Fibroblast of lung (primary cell): ENCODE measurements around the gene C12orf42. TPM values are rescaled to one million over a fixed set of nuclear protein-coding genes. Genes with fewer than 3 reads are reported as not detected.

ENCODE experiments used
- DNase-seq, 2 donors: peaks; one replicate each; pipeline versions ENCODE4 v3.0.0 to v3.0.0-alpha.2; 2010; ENCODE audit warnings: low read depth in 2 of 2
- H2AFZ ChIP-seq: 2 replicates; pipeline ENCODE4 v1.5.1; 2012; ENCODE audit warnings: low read length, control low read depth, inconsistent platforms
- H3K27ac ChIP-seq: 2 replicates; pipeline ENCODE4 v1.5.1; 2011; ENCODE audit warnings: low read length, control low read depth; ENCODE audit not compliant: insufficient read depth
- H3K27me3 ChIP-seq: 2 replicates; pipeline ENCODE4 v1.5.1; 2011; ENCODE audit warnings: mild to moderate bottlenecking, low read length; ENCODE audit not compliant: control insufficient read depth, insufficient read depth
- H3K36me3 ChIP-seq: 2 replicates; pipeline ENCODE4 v1.5.1; 2011; ENCODE audit warnings: low read length; ENCODE audit not compliant: control insufficient read depth, insufficient read depth
- H3K4me1 ChIP-seq: 2 replicates; pipeline ENCODE4 v1.5.1; 2011; ENCODE audit warnings: low read length; ENCODE audit not compliant: control insufficient read depth, insufficient read depth; ENCODE audit errors: extremely low read depth
- H3K4me2 ChIP-seq: 2 replicates; pipeline ENCODE4 v1.5.1; 2011; ENCODE audit warnings: low read length, control low read depth; ENCODE audit not compliant: insufficient read depth; ENCODE audit errors: extremely low read depth
- H3K4me3 ChIP-seq, 4 experiments: fragments of 200-600 bp in 1 of 4; sonication (generic) in 1 of 4; replicated peaks in 1 of 4; 2 replicates each; pipeline ENCODE4 v1.5.1; 2011 to 2016; ENCODE audit warnings: low read length in 4 of 4, low read depth in 3 of 4, mild to moderate bottlenecking in 3 of 4, control low read depth in 2 of 4, inconsistent platforms in 1 of 4, mixed read lengths in 1 of 4; ENCODE audit not compliant: insufficient read depth in 1 of 4; ENCODE audit errors: control extremely low read depth in 1 of 4
- H3K79me2 ChIP-seq: 2 replicates; pipeline ENCODE4 v1.5.1; 2012; ENCODE audit warnings: mild to moderate bottlenecking, low read length, inconsistent platforms; ENCODE audit not compliant: control insufficient read depth, insufficient read depth
- H3K9ac ChIP-seq: 2 replicates; pipeline ENCODE4 v1.5.1; 2011; ENCODE audit warnings: mild to moderate bottlenecking, low read length, control low read depth; ENCODE audit not compliant: insufficient read depth
- H3K9me3 ChIP-seq: 2 replicates; pipeline ENCODE4 v1.5.1; 2012; ENCODE audit warnings: low read depth, low read length; ENCODE audit not compliant: control insufficient read depth, insufficient read depth
- H4K20me1 ChIP-seq: 2 replicates; pipeline ENCODE4 v1.5.1; 2011; ENCODE audit warnings: low read length; ENCODE audit not compliant: control insufficient read depth, insufficient read depth; ENCODE audit errors: extremely low read depth
- EZH2 ChIP-seq: IDR thresholded peaks from 2 replicates; pipeline ENCODE4 v1.5.1; 2012; ENCODE audit warnings: low read length, control low read depth, mild to moderate bottlenecking; ENCODE audit errors: missing control alignments
- polyA plus RNA-seq, 2 donors: library from polyadenylated mRNA; depleted of rRNA in 1 of 2; stranded (reverse) in 1 of 2; unstranded in 1 of 2; fragments of >200 nt; gene quantifications; 2 replicates each; pipeline ENCODE4 v1.2.1, GENCODE V29; 2011 to 2012; ENCODE audit warnings: missing spikeins in 1 of 2
- total RNA-seq: library from RNA; depleted of rRNA; stranded (reverse); fragments of >200 nt; gene quantifications from 2 replicates; pipeline ENCODE4 v1.2.1, GENCODE V29; 2014
- TF ChIP-seq, protein P1 (sequence below), 2 donors: IDR thresholded peaks in 1 of 2; conservative IDR thresholded peaks in 1 of 2; 1 replicate in 1 of 2; 2 replicates in 1 of 2; pipeline ENCODE4 v1.5.1; 2011 to 2012; ENCODE audit warnings: low read length in 2 of 2, control low read depth in 1 of 2, inconsistent platforms in 1 of 2, low read depth in 1 of 2, mild to moderate bottlenecking in 1 of 2

Gene C12orf42
- total and polyA plus RNA-seq, 2 donors (not counting 1 experiment from before 2014, with no cell fraction given), result not detected

DNA sequence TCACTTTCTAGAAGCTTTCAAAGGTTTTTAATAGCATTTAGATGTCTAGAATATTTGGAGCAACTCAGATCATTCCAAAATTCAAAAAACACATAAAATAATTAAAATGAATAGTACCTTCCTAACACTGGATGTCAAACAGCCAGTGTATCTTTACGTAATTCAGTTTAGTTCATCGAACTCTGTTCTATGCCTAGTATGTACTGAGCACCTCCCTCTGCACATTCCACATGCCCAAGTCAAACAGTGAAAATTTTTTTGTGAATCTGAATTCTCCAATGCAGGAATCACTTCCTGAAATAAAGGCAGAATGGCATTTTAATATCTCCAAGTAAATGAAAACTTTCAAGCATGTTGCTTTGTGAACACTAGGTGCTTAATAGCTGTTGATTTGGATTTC, 192.3 kb downstream of the C12orf42 start:
- no peak overlapping the region for H3K4me3 ChIP-seq
- H3K27me3 ChIP-seq, result no peaks in the 10 kb centered on the region
- no peaks in the 10 kb centered on the region for H3K9me3 ChIP-seq
- no peaks in the 10 kb centered on the region for H4K20me1 ChIP-seq
- no peak overlapping the region for H2AFZ ChIP-seq
- no peak for DNase-seq
- TF ChIP-seq, protein P1, sequence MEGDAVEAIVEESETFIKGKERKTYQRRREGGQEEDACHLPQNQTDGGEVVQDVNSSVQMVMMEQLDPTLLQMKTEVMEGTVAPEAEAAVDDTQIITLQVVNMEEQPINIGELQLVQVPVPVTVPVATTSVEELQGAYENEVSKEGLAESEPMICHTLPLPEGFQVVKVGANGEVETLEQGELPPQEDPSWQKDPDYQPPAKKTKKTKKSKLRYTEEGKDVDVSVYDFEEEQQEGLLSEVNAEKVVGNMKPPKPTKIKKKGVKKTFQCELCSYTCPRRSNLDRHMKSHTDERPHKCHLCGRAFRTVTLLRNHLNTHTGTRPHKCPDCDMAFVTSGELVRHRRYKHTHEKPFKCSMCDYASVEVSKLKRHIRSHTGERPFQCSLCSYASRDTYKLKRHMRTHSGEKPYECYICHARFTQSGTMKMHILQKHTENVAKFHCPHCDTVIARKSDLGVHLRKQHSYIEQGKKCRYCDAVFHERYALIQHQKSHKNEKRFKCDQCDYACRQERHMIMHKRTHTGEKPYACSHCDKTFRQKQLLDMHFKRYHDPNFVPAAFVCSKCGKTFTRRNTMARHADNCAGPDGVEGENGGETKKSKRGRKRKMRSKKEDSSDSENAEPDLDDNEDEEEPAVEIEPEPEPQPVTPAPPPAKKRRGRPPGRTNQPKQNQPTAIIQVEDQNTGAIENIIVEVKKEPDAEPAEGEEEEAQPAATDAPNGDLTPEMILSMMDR (conservative IDR thresholded peaks at IDR 0.05 in 1 of 2, IDR thresholded peaks at IDR 0.05 in 1 of 2; ENCODE audit: low read depth in 1 of 2, low read length in 2 of 2), result no peak
- no peak for TF ChIP-seq EZH2
- H3K9ac ChIP-seq, result no peak overlapping the region
- no peaks in the 10 kb centered on the region for H3K79me2 ChIP-seq
- no peaks in the 10 kb centered on the region for H3K4me1 ChIP-seq
- H3K36me3 ChIP-seq, result no peaks in the 10 kb centered on the region
- no peak overlapping the region for H3K4me2 ChIP-seq
- H3K27ac ChIP-seq, result no peak overlapping the region

GRCh38 chr12:103301642-103302591, 193.9 kb downstream of the C12orf42 start:
- H3K79me2 ChIP-seq, result no peaks in the 10 kb centered on the region
- no peaks in the 10 kb centered on the region for H3K36me3 ChIP-seq
- no peak overlapping the region for H2AFZ ChIP-seq
- H3K9me3 ChIP-seq, result no peaks in the 10 kb centered on the region
- no peak overlapping the region for H3K4me3 ChIP-seq
- DNase-seq, result no peak
- H3K9ac ChIP-seq, result no peak overlapping the region
- no peaks in the 10 kb centered on the region for H3K4me1 ChIP-seq
- no peak overlapping the region for H3K4me2 ChIP-seq
- H4K20me1 ChIP-seq, result no peaks in the 10 kb centered on the region
- TF ChIP-seq, protein P1 (conservative IDR thresholded peaks at IDR 0.05 in 1 of 2, IDR thresholded peaks at IDR 0.05 in 1 of 2; ENCODE audit: low read depth in 1 of 2, low read length in 2 of 2), result no peak
- no peak for TF ChIP-seq EZH2
- H3K27me3 ChIP-seq, result no peaks in the 10 kb centered on the region
- no peak overlapping the region for H3K27ac ChIP-seq

GRCh38 chr12:103288016-103288415, 207.8 kb downstream of the C12orf42 start:
- no peaks in the 10 kb centered on the region for H3K9me3 ChIP-seq
- H3K9ac ChIP-seq, result no peak overlapping the region
- no peaks in the 10 kb centered on the region for H3K79me2 ChIP-seq
- no peaks in the 10 kb centered on the region for H4K20me1 ChIP-seq
- H3K36me3 ChIP-seq, result no peaks in the 10 kb centered on the region
- H3K27ac ChIP-seq, result no peak overlapping the region
- no peak overlapping the region for H2AFZ ChIP-seq
- no peaks in the 10 kb centered on the region for H3K27me3 ChIP-seq
- H3K4me3 ChIP-seq, result no peak overlapping the region
- H3K4me2 ChIP-seq, result no peak overlapping the region
- no peak for DNase-seq
- TF ChIP-seq EZH2, result no peak
- TF ChIP-seq, protein P1 (conservative IDR thresholded peaks at IDR 0.05 in 1 of 2, IDR thresholded peaks at IDR 0.05 in 1 of 2; ENCODE audit: low read depth in 1 of 2, low read length in 2 of 2), result no peak
- no peaks in the 10 kb centered on the region for H3K4me1 ChIP-seq
